Measurements from ENCODE around the gene CLDN17.

CLDN17 gene, protein sequence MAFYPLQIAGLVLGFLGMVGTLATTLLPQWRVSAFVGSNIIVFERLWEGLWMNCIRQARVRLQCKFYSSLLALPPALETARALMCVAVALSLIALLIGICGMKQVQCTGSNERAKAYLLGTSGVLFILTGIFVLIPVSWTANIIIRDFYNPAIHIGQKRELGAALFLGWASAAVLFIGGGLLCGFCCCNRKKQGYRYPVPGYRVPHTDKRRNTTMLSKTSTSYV

GRCh38 chr21:30166705-30167104 lies at the start of gene CLDN17:
Gene CLDN17, minus strand, starts transcription at chr21:30166805. Its CDS starts 188 bp downstream, at chr21:30166617.
- no peak for DNase-seq

DNA sequence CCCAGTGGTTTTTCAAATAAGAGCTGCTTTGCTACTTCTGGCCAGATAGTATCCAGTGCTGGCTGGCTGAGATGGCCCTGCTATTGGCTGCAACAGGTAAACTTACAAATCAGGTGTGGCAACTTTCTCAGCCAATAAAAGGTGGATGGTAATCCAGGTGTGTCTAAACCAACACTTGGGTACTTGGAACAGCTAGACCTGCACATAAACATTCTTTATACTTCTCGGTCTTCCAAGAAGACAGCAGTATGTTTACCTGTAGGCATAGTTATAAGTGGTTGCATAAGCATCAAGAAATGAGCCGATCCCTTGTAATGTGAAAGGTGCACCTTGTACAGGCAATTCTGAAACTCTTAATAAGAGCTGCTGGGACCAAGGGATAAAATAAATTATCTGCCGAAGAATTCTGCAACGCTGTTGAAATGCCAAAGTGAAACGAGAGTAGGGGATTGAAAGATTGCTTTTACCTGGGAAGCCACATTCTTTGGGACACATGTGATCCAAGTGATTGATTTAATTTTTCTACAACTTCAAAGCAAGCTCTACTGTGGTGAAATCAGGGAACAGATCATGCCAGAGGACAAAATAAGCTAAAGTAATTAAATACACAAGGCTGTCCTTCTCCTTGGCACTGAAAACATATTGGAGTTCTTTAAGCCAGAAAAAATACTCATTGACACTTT lies 49.6 kb upstream of the CLDN17 start, which contains the start of gene CLDN8:
Gene CLDN8 (minus strand): TSS at position 57 of the 683 bp plus-strand sequence. CDS start 172 bp downstream, outside the sequence.
- no peak for DNase-seq

GRCh38 chr21:30211071-30211470 lies 44.5 kb upstream of the CLDN17 start:
- no peak for DNase-seq

DNA sequence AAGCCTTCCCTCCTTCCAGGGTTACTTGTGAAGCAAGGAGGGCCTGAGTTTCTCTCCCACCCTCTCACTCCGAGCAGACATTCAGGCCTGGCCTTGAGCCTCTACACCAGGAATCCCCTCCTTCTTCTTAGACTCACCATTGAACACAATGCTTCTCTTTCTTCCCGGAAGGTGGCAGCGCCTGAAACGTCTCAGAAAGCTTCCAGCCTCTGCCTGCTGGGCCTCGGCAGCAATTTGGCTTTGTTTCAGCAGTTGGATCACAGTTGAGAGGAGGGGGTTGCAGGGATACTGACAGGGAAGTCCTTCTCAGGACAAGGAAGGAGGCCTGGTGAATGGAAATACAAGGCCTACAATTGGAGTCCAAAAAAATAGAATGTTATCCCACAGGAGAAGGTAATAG lies 43.0 kb upstream of the CLDN17 start:
- DNase-seq = no peak

DNA sequence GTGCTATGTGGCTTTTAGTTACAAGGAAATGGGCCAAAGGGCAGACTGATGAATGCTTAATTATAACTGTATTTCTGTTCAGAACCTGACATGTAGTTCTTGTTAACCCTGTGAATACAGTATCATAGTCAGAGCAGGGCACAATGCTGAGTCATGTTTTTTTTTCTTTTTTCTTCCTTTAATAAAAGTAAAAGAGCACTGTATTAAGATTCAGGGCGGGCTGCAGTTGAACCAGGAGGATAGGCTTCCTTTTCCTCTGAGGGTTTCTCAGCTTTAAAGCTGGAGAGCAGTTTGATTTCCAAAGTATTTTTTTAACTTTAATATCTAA lies 40.6 kb upstream of the CLDN17 start:
- DNase-seq = no peak

GRCh38 chr21:30206551-30207251 lies 40.1 kb upstream of the CLDN17 start:
- DNase-seq = no peak

GRCh38 chr21:30200000-30200399 lies 33.4 kb upstream of the CLDN17 start:
- no peak for DNase-seq

- DNase-seq = no peak
These were observed 28.2 kb upstream of the CLDN17 start for GRCh38 chr21:30194701-30195299.

- no peak for DNase-seq
These were observed 26.6 kb upstream of the CLDN17 start for GRCh38 chr21:30193201-30193600.

DNA sequence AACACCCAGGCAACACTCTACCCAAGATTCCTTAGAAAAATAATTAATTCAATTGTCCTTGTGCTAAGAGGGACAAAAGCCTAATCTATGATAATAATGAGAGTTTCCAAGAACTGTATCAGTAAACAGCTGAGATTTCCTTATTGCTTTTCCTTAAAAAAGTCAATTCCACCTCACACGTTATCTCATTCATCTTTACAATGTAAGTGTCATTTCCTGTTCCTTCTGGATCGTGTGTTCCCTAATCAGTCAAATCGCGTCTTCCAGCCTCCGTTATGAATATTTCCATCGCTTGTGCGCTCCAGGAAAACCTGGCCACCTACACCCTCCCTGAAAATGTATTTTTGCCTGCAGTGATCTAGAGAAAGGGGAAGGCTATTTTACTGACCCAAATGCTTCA lies 23.9 kb upstream of the CLDN17 start:
- DNase-seq = no peak

GRCh38 chr21:30189773-30190172 lies 23.2 kb upstream of the CLDN17 start:
- DNase-seq = no peak

- no peak for DNase-seq
These were observed 19.6 kb upstream of the CLDN17 start for GRCh38 chr21:30186242-30186641.

- no peak for DNase-seq
These were observed 1.5 kb upstream of the CLDN17 start for GRCh38 chr21:30168086-30168485.

GRCh38 chr21:30166171-30166570 lies 434 bp downstream of the CLDN17 start:
- DNase-seq = no peak

DNA sequence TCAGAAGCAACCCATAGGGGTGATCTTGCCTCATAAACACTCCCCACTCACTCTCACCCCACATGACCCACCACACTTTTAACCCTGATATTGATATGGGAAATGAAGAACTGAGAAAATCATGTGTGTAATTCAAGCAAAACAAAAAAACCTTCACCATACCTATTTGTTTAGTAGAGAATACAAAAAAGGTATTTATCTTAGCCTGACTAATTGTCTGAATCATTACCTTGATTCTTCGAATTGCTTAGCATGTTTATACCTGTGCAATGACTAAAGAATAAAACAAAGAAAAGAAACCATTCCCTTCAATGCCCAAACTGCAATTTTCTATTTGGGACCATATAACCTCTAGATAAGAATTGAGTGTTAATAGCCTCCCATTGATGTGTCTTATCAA lies 1.8 kb downstream of the CLDN17 start:
- DNase-seq = no peak

GRCh38 chr21:30153697-30154340 lies 12.8 kb downstream of the CLDN17 start:
- DNase-seq = no peak

DNA sequence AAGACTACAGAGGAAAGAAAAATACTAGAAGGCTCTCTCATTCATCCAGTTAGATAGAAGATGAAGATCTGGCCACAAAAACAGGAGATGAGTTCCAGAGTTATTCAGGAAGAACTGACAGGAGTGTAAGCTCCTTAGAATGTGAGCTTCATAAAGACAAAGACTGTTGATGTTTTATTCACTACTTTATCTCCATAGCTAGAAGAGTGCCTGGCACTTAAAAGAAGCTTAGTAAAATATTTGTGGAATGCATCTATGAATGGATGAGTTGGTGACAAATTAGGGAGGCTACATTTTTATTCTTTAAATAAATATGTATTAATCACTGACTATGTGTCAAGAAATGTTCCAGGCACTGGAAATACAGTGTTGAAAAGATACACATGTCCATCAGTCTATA lies 13.8 kb downstream of the CLDN17 start:
- DNase-seq = no peak

DNA sequence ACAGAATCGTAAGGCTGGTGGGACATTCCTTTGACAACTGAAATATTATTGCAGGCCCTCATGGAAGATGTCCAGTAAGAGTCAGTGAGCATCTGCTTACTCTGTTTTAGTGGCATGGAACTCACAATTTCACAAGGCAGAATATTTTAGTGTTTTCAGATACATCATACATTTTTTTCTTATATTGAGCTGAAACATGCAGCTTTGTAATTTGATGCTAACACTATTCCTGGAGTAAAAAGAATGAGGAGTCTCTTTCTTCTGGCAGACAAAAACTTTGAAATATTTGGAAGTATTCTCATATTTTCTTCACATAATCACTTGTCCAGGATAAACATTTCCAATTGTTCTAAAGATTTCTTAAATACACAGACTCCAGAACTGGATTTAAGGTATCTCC lies 17.7 kb downstream of the CLDN17 start:
- no peak for DNase-seq

- no peak for DNase-seq
These were observed 19.9 kb downstream of the CLDN17 start for GRCh38 chr21:30146558-30147282.

DNA sequence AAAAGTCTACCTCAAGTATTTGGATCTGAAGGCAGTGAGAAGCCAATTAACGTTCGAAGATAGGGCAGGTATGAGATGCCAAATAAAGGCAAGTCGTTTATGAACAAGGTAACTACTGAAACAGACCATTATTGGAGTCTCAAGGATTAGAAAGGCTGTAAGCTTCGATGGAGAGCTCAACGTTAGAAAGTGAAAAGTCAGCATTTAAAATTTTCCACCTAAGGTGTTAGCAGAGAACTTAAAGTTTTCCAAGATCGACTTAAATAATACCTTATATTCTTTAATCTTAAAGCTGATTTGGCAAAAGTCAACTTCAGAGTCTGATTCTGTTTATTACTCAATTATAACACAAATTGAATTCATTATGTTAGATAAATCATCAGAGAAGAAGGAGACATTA lies 28.1 kb downstream of the CLDN17 start:
- DNase-seq = no peak

DNA sequence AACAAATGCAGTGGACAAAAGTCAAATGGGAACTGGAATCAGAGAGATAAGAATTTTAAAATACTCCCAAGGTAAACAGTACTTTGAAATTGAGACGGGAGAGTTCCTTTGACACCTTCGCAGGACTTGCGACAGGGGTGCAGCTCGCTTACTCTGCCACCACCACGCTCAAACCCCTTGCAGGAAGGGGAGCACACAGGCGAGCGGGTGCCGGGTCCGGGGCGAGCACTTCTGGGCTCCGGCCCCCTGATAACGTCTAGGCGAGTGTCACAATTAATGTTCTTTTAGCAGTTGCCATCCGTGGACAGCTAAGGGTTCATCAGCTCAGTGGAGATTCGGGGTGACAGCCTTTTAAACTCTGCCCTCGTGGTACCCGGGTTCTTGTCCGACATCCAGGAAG lies 37.4 kb downstream of the CLDN17 start:
- DNase-seq = no peak

- DNase-seq = no peak
These were observed 40.0 kb downstream of the CLDN17 start for GRCh38 chr21:30126576-30126975.

- DNase-seq = no peak
These were observed 49.0 kb downstream of the CLDN17 start for GRCh38 chr21:30117631-30118030.
